GM19193 (cell line): Measurements from ENCODE around the gene TMEM233.

Experiments used
- POLR2A ChIP-seq: IDR thresholded peaks from 4 replicates; pipeline ENCODE4 v1.6.1; 2011; ENCODE audit not compliant: insufficient read depth, insufficient read length; ENCODE audit errors: extremely low read depth

TMEM233 gene

GRCh38 chr12:119593578-119594398, at the start of gene TMEM233:
TSS of gene TMEM233 (plus strand) at chr12:119593774. CDS start at chr12:119593849, 75 bp downstream.
- no peak for TF ChIP-seq POLR2A

GRCh38 chr12:119544765-119545625, 48.6 kb upstream of the TMEM233 start:
- no peak for TF ChIP-seq POLR2A

- TF ChIP-seq POLR2A = no peak
Measured at GRCh38 chr12:119546340-119546739, 47.2 kb upstream of the TMEM233 start.

- TF ChIP-seq POLR2A = no peak
Measured at GRCh38 chr12:119547001-119547400, 46.6 kb upstream of the TMEM233 start.

DNA sequence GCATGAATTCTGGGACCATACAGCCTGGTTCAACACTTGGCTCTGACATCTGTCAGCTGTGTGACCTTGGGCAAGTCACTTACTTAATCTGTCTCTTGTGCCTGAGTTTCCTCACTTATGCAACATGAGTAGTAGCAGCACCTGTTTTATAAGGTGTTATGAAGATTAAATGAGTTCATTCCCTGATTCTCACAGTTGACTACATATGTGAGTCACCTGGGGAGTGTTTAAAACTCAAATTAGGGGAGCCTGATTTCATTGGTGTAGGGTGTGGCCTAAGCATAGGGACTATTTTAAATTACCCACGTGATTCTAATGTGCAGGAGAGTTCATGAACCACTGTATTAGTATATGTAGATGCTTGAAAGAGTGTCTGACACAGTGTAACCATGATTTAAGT, 36.7 kb upstream of the TMEM233 start:
- TF ChIP-seq POLR2A = no peak

DNA sequence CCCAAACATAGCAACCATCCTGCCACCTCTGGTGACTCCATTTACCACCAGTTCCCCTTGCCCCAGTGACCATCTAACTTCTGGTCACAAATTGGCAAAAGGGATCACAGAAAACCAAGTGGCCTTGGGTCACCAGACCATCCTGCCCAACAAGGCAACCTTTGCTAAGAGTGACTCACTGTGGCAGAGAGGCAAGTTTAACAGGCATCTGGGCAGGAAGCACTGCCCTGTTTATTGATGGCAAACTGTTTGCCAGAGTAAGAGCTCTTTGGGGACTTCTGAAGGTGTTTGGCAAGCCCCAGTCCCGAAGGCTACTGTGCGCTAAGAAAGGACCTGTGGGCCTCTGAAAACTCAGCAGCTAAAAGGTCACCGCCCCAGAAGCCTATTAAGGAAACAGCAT, 28.2 kb upstream of the TMEM233 start:
- no peak for TF ChIP-seq POLR2A

DNA sequence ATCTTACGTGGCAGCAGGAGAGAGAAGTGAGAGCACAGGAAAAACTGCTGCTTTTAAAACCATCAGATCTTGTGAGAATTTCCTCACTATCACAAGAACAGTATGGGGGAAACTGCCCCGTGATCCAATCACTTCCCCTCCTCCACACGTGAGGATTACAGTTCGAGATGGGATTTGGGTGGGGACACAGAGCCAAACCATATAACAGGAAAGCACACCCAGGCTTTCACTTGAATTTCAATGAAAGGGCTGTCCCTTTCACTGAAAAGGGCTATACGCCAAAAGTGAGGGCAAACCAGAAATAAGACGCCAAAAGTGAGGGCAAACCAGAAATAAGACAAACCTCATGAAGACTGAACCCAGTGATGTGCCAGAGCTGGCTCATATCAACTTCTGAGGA, 22.8 kb upstream of the TMEM233 start:
- TF ChIP-seq POLR2A = no peak

DNA sequence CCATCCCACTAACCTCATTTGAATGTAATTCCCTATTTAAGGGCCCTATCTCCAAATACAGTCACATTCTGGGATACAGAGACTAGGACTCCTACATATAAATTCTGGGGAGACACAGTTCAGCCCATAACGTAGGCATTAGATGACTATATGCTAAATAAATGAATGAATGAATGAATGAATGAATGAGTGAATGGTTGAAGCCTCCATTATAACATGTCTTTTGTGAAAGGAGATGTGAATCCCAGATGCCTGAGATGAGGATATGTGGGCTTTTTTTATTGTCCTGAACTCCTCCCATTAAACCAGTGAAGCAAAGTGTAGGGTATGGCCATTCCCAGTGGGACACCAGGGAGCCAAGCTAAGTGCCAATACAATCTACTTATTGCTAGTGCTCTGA, 20.5 kb upstream of the TMEM233 start:
- no peak for TF ChIP-seq POLR2A

- TF ChIP-seq POLR2A = no peak
Measured at GRCh38 chr12:119574255-119574654, 19.3 kb upstream of the TMEM233 start.

- no peak for TF ChIP-seq POLR2A
Measured at GRCh38 chr12:119576118-119576810, 17.3 kb upstream of the TMEM233 start.

GRCh38 chr12:119576915-119577314, 16.7 kb upstream of the TMEM233 start:
- no peak for TF ChIP-seq POLR2A

DNA sequence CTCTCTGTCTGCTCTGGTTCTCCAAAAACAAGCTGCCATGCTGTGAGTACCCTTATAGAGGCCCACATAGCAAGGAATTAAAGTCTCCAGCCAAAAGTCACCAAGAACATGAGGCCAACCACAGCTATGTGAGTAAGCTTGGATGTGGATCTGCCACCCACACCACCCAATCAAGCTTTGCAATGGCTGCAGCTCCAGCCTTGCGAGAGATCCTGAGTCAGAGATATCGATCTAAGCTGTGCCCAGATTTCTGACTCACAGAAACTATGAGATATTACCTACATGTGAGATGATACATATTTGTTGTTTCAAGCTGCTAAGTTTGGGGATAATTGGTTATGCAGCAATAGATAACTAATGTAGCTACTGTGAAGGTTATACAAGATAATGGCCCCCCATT, 15.5 kb upstream of the TMEM233 start:
- TF ChIP-seq POLR2A = no peak

GRCh38 chr12:119589097-119589496, 4.5 kb upstream of the TMEM233 start:
- TF ChIP-seq POLR2A = no peak

DNA sequence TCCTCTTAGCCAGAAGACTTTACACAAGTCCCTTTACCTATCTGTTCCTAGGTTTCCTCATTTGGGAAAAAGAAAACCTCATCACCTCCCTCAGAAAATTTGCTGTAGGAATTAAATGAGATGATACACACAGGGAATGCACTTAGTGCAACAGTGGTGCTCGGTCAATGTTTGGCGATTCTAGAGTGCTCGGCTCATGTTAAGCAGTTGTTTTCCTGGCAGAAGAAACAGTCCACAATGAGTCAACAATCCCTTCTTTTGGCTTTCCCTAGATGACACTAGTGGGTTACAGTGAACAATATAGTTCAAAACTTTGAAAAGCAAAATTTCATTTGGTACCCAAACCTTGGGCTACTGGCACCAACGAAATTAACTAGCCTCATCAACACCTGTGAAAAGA, 3.9 kb upstream of the TMEM233 start:
- TF ChIP-seq POLR2A = no peak

DNA sequence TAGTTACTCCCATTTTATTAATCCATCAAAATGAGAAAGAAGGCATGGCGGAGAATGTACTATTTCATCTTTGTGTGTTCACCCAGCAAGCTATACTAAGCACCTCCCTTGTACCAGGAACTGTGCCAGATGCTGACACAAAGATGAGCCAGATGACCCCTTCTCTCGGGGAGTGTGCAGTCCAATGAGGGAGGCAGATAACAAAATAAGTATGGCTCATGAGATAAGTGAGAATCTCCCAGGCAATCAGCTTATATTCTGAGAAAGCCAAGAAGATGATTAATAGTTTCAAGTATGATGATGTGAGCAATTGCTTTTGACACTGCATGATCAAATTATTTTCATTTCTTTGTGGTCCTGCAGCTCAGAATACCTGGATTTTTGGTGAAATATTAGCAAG, 1.3 kb upstream of the TMEM233 start:
- TF ChIP-seq POLR2A = no peak

DNA sequence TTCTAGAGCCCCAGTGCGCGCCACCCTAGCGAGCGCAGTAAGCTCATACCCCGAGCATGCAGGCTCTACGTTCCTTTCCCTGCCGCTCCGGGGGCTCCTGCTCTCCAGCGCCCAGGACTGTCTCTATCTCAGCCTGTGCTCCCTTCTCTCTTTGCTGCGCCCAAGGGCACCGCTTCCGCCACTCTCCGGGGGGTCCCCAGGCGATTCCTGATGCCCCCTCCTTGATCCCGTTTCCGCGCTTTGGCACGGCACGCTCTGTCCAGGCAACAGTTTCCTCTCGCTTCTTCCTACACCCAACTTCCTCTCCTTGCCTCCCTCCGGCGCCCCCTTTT, 791 bp downstream of the TMEM233 start:
- TF ChIP-seq POLR2A = no peak

DNA sequence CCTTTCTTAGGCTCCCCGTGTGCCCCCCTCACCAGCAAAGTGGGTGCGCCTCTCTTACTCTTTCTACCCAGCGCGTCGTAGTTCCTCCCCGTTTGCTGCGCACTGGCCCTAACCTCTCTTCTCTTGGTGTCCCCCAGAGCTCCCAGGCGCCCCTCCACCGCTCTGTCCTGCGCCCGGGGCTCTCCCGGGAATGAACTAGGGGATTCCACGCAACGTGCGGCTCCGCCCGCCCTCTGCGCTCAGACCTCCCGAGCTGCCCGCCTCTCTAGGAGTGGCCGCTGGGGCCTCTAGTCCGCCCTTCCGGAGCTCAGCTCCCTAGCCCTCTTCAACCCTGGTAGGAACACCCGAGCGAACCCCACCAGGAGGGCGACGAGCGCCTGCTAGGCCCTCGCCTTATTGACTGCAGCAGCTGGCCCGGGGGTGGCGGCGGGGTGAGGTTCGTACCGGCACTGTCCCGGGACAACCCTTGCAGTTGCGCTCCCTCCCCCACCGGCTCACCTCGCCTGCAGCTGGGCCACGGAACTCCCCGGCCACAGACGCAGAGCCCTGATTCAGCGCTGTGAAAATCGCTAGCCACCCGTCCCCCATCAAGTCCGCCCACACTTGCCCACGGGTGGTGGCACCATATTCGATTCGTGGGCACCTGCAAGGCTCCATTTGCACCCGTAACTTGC, 1.3 kb downstream of the TMEM233 start:
- no peak for TF ChIP-seq POLR2A
